B cell (primary cell): Measurements from ENCODE around the gene DOCK6.

Experiments
- CTCF ChIP-seq: fragments of 200-600 bp; IDR thresholded peaks from one replicate; pipeline ENCODE4 v1.8.0; 2022; ENCODE audit warnings: antibody characterized with exemption, mild to moderate bottlenecking
- EZH2 ChIP-seq: IDR thresholded peaks from 2 replicates; pipeline ENCODE4 v1.6.1; 2012; ENCODE audit warnings: borderline replicate concordance, low read depth, mild to moderate bottlenecking, moderate library complexity, low read length; ENCODE audit not compliant: insufficient read depth, poor library complexity, severe bottlenecking

- no peak for TF ChIP-seq CTCF
- no peak for TF ChIP-seq EZH2
These were observed 823 bp downstream of the DOCK6 start for GRCh38 chr19:11261431-11261970.
